Upper lobe of left lung (tissue), 6 donors: ENCODE results near the gene SLC25A39. TPM values are rescaled to one million over a fixed set of nuclear protein-coding genes. Genes with fewer than 3 reads are reported as not detected.
A peak's percentile ranks its signal among the peaks of the same experiment; 100 is the strongest.

Source experiments
- ATAC-seq, 2 donors: fragments of 200-7000 bp; cut with Tn5 transposase; one replicate each; pipeline ENCODE4 v1.9.1; 2022; ENCODE audit warnings: mild to moderate bottlenecking in 2 of 2, moderate library complexity in 2 of 2; ENCODE audit not compliant: low FRiP score in 2 of 2
- DNase-seq, 2 donors: peaks; one replicate each; pipeline ENCODE4 v3.0.0-alpha.2; 2019 to 2020
- H3K27ac ChIP-seq, 4 donors: fragments of 200-600 bp; sonication (generic); one replicate each; pipeline ENCODE4 v1.5.1; 2016 to 2019
- H3K27me3 ChIP-seq, 4 donors: fragments of 200-600 bp; sonication (generic); one replicate each; pipeline ENCODE4 v1.5.1; 2017 to 2019
- H3K36me3 ChIP-seq, 4 donors: fragments of 200-600 bp; sonication (generic); one replicate each; pipeline ENCODE4 v1.5.1; 2016 to 2019
- H3K4me1 ChIP-seq, 4 donors: fragments of 200-600 bp; sonication (generic); one replicate each; pipeline ENCODE4 v1.5.1; 2018 to 2019
- H3K4me3 ChIP-seq, 4 donors: fragments of 200-600 bp; sonication (generic); one replicate each; pipeline ENCODE4 v1.5.1; 2017 to 2019; ENCODE audit warnings: mild to moderate bottlenecking in 2 of 4, moderate library complexity in 1 of 4
- H3K9me3 ChIP-seq, 4 donors: fragments of 200-600 bp; sonication (generic); one replicate each; pipeline ENCODE4 v1.5.1; 2018 to 2019
- CTCF ChIP-seq, 6 experiments: fragments of 450-650 bp in 4 of 6; fragments of 200-600 bp in 2 of 6; sonication (generic) in 2 of 6; IDR thresholded peaks; one replicate each; pipeline ENCODE4 v1.5.1; 2016 to 2019; ENCODE audit warnings: antibody characterized with exemption in 6 of 6
- EP300 ChIP-seq, 4 donors: sonication (generic); formaldehyde crosslinking; IDR thresholded peaks; one replicate each; pipeline ENCODE4 v1.5.1; 2017; ENCODE audit warnings: antibody characterized with exemption in 4 of 4, control low read depth in 2 of 4
- POLR2A ChIP-seq, 4 donors: fragments of 450-650 bp; IDR thresholded peaks; one replicate each; pipeline ENCODE4 v1.5.1; 2016 to 2017; ENCODE audit warnings: antibody characterized with exemption in 4 of 4, mild to moderate bottlenecking in 2 of 4
- POLR2AphosphoS5 ChIP-seq, 2 donors: sonication (generic); formaldehyde crosslinking; IDR thresholded peaks; one replicate each; pipeline ENCODE4 v1.5.1; 2017; ENCODE audit warnings: antibody characterized with exemption in 2 of 2
- WGBS, 2 donors: methylation state at CpG; one replicate each; pipeline ENCODE4 v1.1.5; 2017 to 2018; 5-methylcytosine and 5-hydroxymethylcytosine counted together
- total RNA-seq, 6 donors: library from RNA; depleted of rRNA in 4 of 6; stranded (reverse); fragments of >200 nt in 4 of 6; gene quantifications; one replicate each; pipeline versions ENCODE4 v1.1.0 to v1.2.1, GENCODE V29; 2016 to 2021
- donor health status: DM: no; HTN: no; CAD: no; lungs with moderate emphysema.
- donor health status: DM: no; HTN: yes; CAD: no; lungs with severe emphysema.

The SLC25A39 gene
- total RNA-seq, 6 donors from 2014 or later: 56.8 to 144 (median 98.6) TPM

- H3K4me3 ChIP-seq: no peak overlapping the region
- DNase-seq (no peak), ATAC-seq (no peak)
- no peaks in the 10 kb centered on the region for H3K9me3 ChIP-seq
- H3K4me1 ChIP-seq: peaks cover 10 to 28% (median 12%) of the 10 kb centered on the region in 4 donors
- TF ChIP-seq POLR2A (IDR thresholded peaks at IDR 0.05) (no peak), EP300 (IDR thresholded peaks at IDR 0.05) (no peak), POLR2AphosphoS5 (IDR thresholded peaks at IDR 0.05) (no peak), CTCF (IDR thresholded peaks at IDR 0.05) (no peak)
- peaks cover 0 to 7% (median 3%) of the 10 kb centered on the region in 4 donors for H3K27me3 ChIP-seq
- WGBS, 2 donors: 89 to 90% methylated on average over 9 of the region's 9 CpGs
- no peak overlapping the region for H3K27ac ChIP-seq
- H3K36me3 ChIP-seq: peaks cover 0 to 6% (median 1%) of the 10 kb centered on the region in 4 donors
These were observed 33.4 kb upstream of the SLC25A39 start for GRCh38 chr17:44358066-44358465.

GRCh38 chr17:44356241-44356640 is 31.6 kb upstream of the SLC25A39 start:
- Histone ChIP-seq H3K4me1 (peaks cover 0 to 14% (median 0%) of the 10 kb centered on the region in 4 donors), H3K9me3 (no peaks in the 10 kb centered on the region), H3K27ac (no peak overlapping the region), H3K36me3 (peaks cover 9 to 24% (median 19%) of the 10 kb centered on the region in 4 donors), H3K27me3 (no peaks in the 10 kb centered on the region), H3K4me3 (no peak overlapping the region)
- TF ChIP-seq POLR2AphosphoS5 (IDR thresholded peaks at IDR 0.05) (no peak), EP300 (IDR thresholded peaks at IDR 0.05) (no peak), CTCF (IDR thresholded peaks at IDR 0.05) (no peak), POLR2A (IDR thresholded peaks at IDR 0.05) (no peak)
- no peak for ATAC-seq
- DNase-seq: peak in 1 of 2 donors; percentile 66
- WGBS, 2 donors: 86 to 92% methylated on average over 9 to 11 of the region's 11 CpGs

GRCh38 chr17:44355642-44356099 is 31.0 kb upstream of the SLC25A39 start:
- ATAC-seq (no peak), DNase-seq (peak in 1 of 2 donors; percentile 55)
- no peaks in the 10 kb centered on the region for H3K27me3 ChIP-seq
- H3K4me3 ChIP-seq: no peak overlapping the region
- H3K9me3 ChIP-seq: no peaks in the 10 kb centered on the region
- H3K27ac ChIP-seq: no peak overlapping the region
- peaks cover 14 to 30% (median 24%) of the 10 kb centered on the region in 4 donors for H3K36me3 ChIP-seq
- peaks cover 0 to 14% (median 0%) of the 10 kb centered on the region in 4 donors for H3K4me1 ChIP-seq
- TF ChIP-seq POLR2AphosphoS5 (IDR thresholded peaks at IDR 0.05) (no peak), CTCF (IDR thresholded peaks at IDR 0.05) (no peak), EP300 (IDR thresholded peaks at IDR 0.05) (no peak), POLR2A (IDR thresholded peaks at IDR 0.05) (no peak)
- WGBS, 2 donors: 74 to 84% methylated on average over 12 to 15 of the region's 17 CpGs

GRCh38 chr17:44354582-44355561 is 30.2 kb upstream of the SLC25A39 start:
- DNase-seq: peak; percentile 39 to 90
- Histone ChIP-seq H3K27me3 (no peaks in the 10 kb centered on the region), H3K9me3 (no peaks in the 10 kb centered on the region), H3K4me3 (peak overlapping the region in 2 of 4 donors; percentile 34 to 42), H3K27ac (no peak overlapping the region), H3K4me1 (peaks cover 0 to 14% (median 0%) of the 10 kb centered on the region in 4 donors), H3K36me3 (peaks cover 18 to 38% (median 32%) of the 10 kb centered on the region in 4 donors)
- TF ChIP-seq CTCF (IDR thresholded peaks at IDR 0.05) (peak in 5 of 6 experiments; percentile 13 to 39 (median 19)), POLR2A (IDR thresholded peaks at IDR 0.05) (no peak), EP300 (IDR thresholded peaks at IDR 0.05) (no peak)
- WGBS, 2 donors: 70 to 74% methylated on average over 27 to 61 of the region's 77 CpGs
- peak in 1 of 2 donors; percentile 41 for ATAC-seq
